Fibroblast of lung (primary cell): ENCODE results near the gene PACRG. TPM values are rescaled to one million over a fixed set of nuclear protein-coding genes. Genes with fewer than 3 reads are reported as not detected.

Experiments used
- DNase-seq, 2 donors: peaks; one replicate each; pipeline versions ENCODE4 v3.0.0 to v3.0.0-alpha.2; 2010; ENCODE audit warnings: low read depth in 2 of 2
- H2AFZ ChIP-seq: 2 replicates; pipeline ENCODE4 v1.5.1; 2012; ENCODE audit warnings: low read length, control low read depth, inconsistent platforms
- H3K27ac ChIP-seq: 2 replicates; pipeline ENCODE4 v1.5.1; 2011; ENCODE audit warnings: low read length, control low read depth; ENCODE audit not compliant: insufficient read depth
- H3K27me3 ChIP-seq: 2 replicates; pipeline ENCODE4 v1.5.1; 2011; ENCODE audit warnings: mild to moderate bottlenecking, low read length; ENCODE audit not compliant: control insufficient read depth, insufficient read depth
- H3K36me3 ChIP-seq: 2 replicates; pipeline ENCODE4 v1.5.1; 2011; ENCODE audit warnings: low read length; ENCODE audit not compliant: control insufficient read depth, insufficient read depth
- H3K4me1 ChIP-seq: 2 replicates; pipeline ENCODE4 v1.5.1; 2011; ENCODE audit warnings: low read length; ENCODE audit not compliant: control insufficient read depth, insufficient read depth; ENCODE audit errors: extremely low read depth
- H3K4me2 ChIP-seq: 2 replicates; pipeline ENCODE4 v1.5.1; 2011; ENCODE audit warnings: low read length, control low read depth; ENCODE audit not compliant: insufficient read depth; ENCODE audit errors: extremely low read depth
- H3K4me3 ChIP-seq, 4 experiments: fragments of 200-600 bp in 1 of 4; sonication (generic) in 1 of 4; replicated peaks in 1 of 4; 2 replicates each; pipeline ENCODE4 v1.5.1; 2011 to 2016; ENCODE audit warnings: low read length in 4 of 4, low read depth in 3 of 4, mild to moderate bottlenecking in 3 of 4, control low read depth in 2 of 4, inconsistent platforms in 1 of 4, mixed read lengths in 1 of 4; ENCODE audit not compliant: insufficient read depth in 1 of 4; ENCODE audit errors: control extremely low read depth in 1 of 4
- H3K79me2 ChIP-seq: 2 replicates; pipeline ENCODE4 v1.5.1; 2012; ENCODE audit warnings: mild to moderate bottlenecking, low read length, inconsistent platforms; ENCODE audit not compliant: control insufficient read depth, insufficient read depth
- H3K9ac ChIP-seq: 2 replicates; pipeline ENCODE4 v1.5.1; 2011; ENCODE audit warnings: mild to moderate bottlenecking, low read length, control low read depth; ENCODE audit not compliant: insufficient read depth
- H3K9me3 ChIP-seq: 2 replicates; pipeline ENCODE4 v1.5.1; 2012; ENCODE audit warnings: low read depth, low read length; ENCODE audit not compliant: control insufficient read depth, insufficient read depth
- H4K20me1 ChIP-seq: 2 replicates; pipeline ENCODE4 v1.5.1; 2011; ENCODE audit warnings: low read length; ENCODE audit not compliant: control insufficient read depth, insufficient read depth; ENCODE audit errors: extremely low read depth
- EZH2 ChIP-seq: IDR thresholded peaks from 2 replicates; pipeline ENCODE4 v1.5.1; 2012; ENCODE audit warnings: low read length, control low read depth, mild to moderate bottlenecking; ENCODE audit errors: missing control alignments
- polyA plus RNA-seq, 2 donors: library from polyadenylated mRNA; depleted of rRNA in 1 of 2; stranded (reverse) in 1 of 2; unstranded in 1 of 2; fragments of >200 nt; gene quantifications; 2 replicates each; pipeline ENCODE4 v1.2.1, GENCODE V29; 2011 to 2012; ENCODE audit warnings: missing spikeins in 1 of 2
- total RNA-seq: library from RNA; depleted of rRNA; stranded (reverse); fragments of >200 nt; gene quantifications from 2 replicates; pipeline ENCODE4 v1.2.1, GENCODE V29; 2014
- TF ChIP-seq, protein P1 (sequence below), 2 donors: IDR thresholded peaks in 1 of 2; conservative IDR thresholded peaks in 1 of 2; 1 replicate in 1 of 2; 2 replicates in 1 of 2; pipeline ENCODE4 v1.5.1; 2011 to 2012; ENCODE audit warnings: low read length in 2 of 2, control low read depth in 1 of 2, inconsistent platforms in 1 of 2, low read depth in 1 of 2, mild to moderate bottlenecking in 1 of 2

PACRG gene
- total and polyA plus RNA-seq, 2 donors (not counting 1 experiment from before 2014, with no cell fraction given) = 0.30 to 0.66 TPM

GRCh38 chr6:162921510-162922040 lies 193.8 kb downstream of the PACRG start:
- Histone ChIP-seq H2AFZ (no peak overlapping the region), H4K20me1 (no peaks in the 10 kb centered on the region), H3K9me3 (no peaks in the 10 kb centered on the region), H3K79me2 (no peaks in the 10 kb centered on the region), H3K4me3 (no peak overlapping the region), H3K27ac (no peak overlapping the region), H3K27me3 (no peaks in the 10 kb centered on the region), H3K36me3 (no peaks in the 10 kb centered on the region), H3K4me2 (no peak overlapping the region), H3K9ac (no peak overlapping the region), H3K4me1 (no peaks in the 10 kb centered on the region)
- peak in 1 of 2 donors; percentile 18 for DNase-seq
- no peak for TF ChIP-seq EZH2
- TF ChIP-seq, protein P1, sequence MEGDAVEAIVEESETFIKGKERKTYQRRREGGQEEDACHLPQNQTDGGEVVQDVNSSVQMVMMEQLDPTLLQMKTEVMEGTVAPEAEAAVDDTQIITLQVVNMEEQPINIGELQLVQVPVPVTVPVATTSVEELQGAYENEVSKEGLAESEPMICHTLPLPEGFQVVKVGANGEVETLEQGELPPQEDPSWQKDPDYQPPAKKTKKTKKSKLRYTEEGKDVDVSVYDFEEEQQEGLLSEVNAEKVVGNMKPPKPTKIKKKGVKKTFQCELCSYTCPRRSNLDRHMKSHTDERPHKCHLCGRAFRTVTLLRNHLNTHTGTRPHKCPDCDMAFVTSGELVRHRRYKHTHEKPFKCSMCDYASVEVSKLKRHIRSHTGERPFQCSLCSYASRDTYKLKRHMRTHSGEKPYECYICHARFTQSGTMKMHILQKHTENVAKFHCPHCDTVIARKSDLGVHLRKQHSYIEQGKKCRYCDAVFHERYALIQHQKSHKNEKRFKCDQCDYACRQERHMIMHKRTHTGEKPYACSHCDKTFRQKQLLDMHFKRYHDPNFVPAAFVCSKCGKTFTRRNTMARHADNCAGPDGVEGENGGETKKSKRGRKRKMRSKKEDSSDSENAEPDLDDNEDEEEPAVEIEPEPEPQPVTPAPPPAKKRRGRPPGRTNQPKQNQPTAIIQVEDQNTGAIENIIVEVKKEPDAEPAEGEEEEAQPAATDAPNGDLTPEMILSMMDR (conservative IDR thresholded peaks at IDR 0.05 in 1 of 2, IDR thresholded peaks at IDR 0.05 in 1 of 2; ENCODE audit: low read depth in 1 of 2, low read length in 2 of 2) = no peak

GRCh38 chr6:162922563-162923166 lies 194.9 kb downstream of the PACRG start:
- Histone ChIP-seq H3K9me3 (no peaks in the 10 kb centered on the region), H3K9ac (no peak overlapping the region), H3K4me1 (no peaks in the 10 kb centered on the region), H3K27me3 (no peaks in the 10 kb centered on the region), H3K4me3 (no peak overlapping the region), H3K36me3 (no peaks in the 10 kb centered on the region), H3K4me2 (no peak overlapping the region), H4K20me1 (no peaks in the 10 kb centered on the region), H3K27ac (no peak overlapping the region), H3K79me2 (no peaks in the 10 kb centered on the region), H2AFZ (no peak overlapping the region)
- peak in 1 of 2 donors; percentile 68 for DNase-seq
- no peak for TF ChIP-seq EZH2
- TF ChIP-seq, protein P1 (conservative IDR thresholded peaks at IDR 0.05 in 1 of 2, IDR thresholded peaks at IDR 0.05 in 1 of 2; ENCODE audit: low read depth in 1 of 2, low read length in 2 of 2) = no peak

- Histone ChIP-seq H3K27ac (no peak overlapping the region), H3K9ac (no peak overlapping the region), H3K79me2 (no peaks in the 10 kb centered on the region), H2AFZ (no peak overlapping the region), H4K20me1 (no peaks in the 10 kb centered on the region), H3K4me1 (no peaks in the 10 kb centered on the region), H3K27me3 (no peaks in the 10 kb centered on the region), H3K4me2 (no peak overlapping the region), H3K4me3 (no peak overlapping the region), H3K9me3 (no peaks in the 10 kb centered on the region), H3K36me3 (no peaks in the 10 kb centered on the region)
- no peak for DNase-seq
- TF ChIP-seq, protein P1 (conservative IDR thresholded peaks at IDR 0.05 in 1 of 2, IDR thresholded peaks at IDR 0.05 in 1 of 2; ENCODE audit: low read depth in 1 of 2, low read length in 2 of 2) = no peak
- TF ChIP-seq EZH2 = no peak
Measured at GRCh38 chr6:162934844-162935243, 207.1 kb downstream of the PACRG start.
